ENCODE measurements around the gene ZFR2.

- TF ChIP-seq GABPA (IDR thresholded peaks at IDR 0.05; ENCODE audit: low read depth): no peak
- no peak for TF ChIP-seq CTCF (IDR thresholded peaks at IDR 0.05)
- no peak for TF ChIP-seq SMC3 (IDR thresholded peaks at IDR 0.05; ENCODE audit: low read depth, low read length)
- no peak for TF ChIP-seq YY1 (IDR thresholded peaks at IDR 0.05; ENCODE audit: low read depth)
- TF ChIP-seq EZH2phosphoT487 (IDR thresholded peaks at IDR 0.05; ENCODE audit: borderline replicate concordance, low read depth): no peak
- TF ChIP-seq NRF1 (IDR thresholded peaks at IDR 0.05; ENCODE audit: low read depth, low read length): no peak
- TF ChIP-seq POLR2AphosphoS5 (IDR thresholded peaks at IDR 0.05; ENCODE audit: low read depth, low read length): no peak
- no peak for TF ChIP-seq IRF3 (IDR thresholded peaks at IDR 0.05; ENCODE audit: low read depth, low read length)
- no peak for TF ChIP-seq USF1 (IDR thresholded peaks at IDR 0.05; ENCODE audit: borderline replicate concordance, low read depth)
- TF ChIP-seq, protein P1, sequence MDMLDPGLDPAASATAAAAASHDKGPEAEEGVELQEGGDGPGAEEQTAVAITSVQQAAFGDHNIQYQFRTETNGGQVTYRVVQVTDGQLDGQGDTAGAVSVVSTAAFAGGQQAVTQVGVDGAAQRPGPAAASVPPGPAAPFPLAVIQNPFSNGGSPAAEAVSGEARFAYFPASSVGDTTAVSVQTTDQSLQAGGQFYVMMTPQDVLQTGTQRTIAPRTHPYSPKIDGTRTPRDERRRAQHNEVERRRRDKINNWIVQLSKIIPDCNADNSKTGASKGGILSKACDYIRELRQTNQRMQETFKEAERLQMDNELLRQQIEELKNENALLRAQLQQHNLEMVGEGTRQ (IDR thresholded peaks at IDR 0.05; ENCODE audit: borderline replicate concordance, low read depth, low read length): no peak
- TF ChIP-seq TAF1 (IDR thresholded peaks at IDR 0.05; ENCODE audit: borderline replicate concordance, low read depth, low read length): no peak
- no peak for TF ChIP-seq TCF12 (IDR thresholded peaks at IDR 0.05)
Observed at GRCh38 chr19:3916033-3916432, 47.2 kb upstream of the ZFR2 start.
